ENCODE results near the gene YY2. TPM values are rescaled to one million over a fixed set of nuclear protein-coding genes. Genes with fewer than 3 reads are reported as not detected.
"Not testable (repeated sequence)": the region's sequence is repeated elsewhere in the genome, so short reads cannot be mapped to it uniquely, and the experiment has no call there.

YY2 gene
- total RNA-seq, result 0.85 and 3.1 TPM in 2 replicates

GRCh38 chrX:21855937-21856415, at the start of gene YY2:
Gene YY2 (plus strand): TSS chrX:21855987. CDS start chrX:21856485, 498 bp downstream.
- no peak for DNase-seq

DNA sequence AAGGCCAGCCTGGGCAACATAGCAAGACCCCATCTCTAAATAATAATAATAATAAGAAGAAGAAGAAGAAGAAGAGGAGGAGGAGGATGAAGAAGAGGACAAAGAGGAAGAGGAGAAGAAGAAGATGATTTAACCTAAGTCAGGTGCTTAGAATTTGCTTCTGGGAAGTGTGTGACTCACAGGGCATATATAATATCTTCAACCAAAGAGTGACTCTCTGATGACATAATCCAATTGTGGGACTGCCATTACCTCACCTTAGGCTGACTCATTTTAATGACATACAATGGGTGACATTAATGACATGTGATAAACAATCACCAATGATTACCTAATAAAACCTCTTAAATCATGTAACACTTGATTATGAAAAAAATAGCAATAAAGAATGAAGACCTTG, 49.1 kb upstream of the YY2 start:
- no peak for DNase-seq

- DNase-seq, result no peak
These were observed 44.0 kb upstream of the YY2 start for GRCh38 chrX:21811832-21812231.

DNA sequence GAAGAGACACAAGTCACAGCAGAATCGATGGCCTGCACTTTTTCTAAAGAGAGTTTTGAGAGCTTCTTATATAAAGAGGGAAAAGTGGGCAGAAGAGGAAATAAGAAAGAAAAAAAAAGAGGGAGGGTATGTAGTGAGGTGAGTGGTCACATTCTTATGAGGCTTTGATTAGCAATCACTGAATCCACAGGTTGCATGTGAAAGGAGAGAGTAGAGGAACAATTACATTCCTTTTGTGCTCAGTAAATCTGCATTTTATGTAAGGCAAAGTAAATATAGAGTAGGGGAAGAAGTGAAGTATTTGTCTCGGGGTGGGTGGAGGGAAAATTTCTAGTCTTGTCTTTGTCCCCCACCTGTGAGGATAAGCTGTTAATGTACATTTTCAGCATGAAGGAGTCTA, 43.2 kb upstream of the YY2 start:
- DNase-seq, result no peak

DNA sequence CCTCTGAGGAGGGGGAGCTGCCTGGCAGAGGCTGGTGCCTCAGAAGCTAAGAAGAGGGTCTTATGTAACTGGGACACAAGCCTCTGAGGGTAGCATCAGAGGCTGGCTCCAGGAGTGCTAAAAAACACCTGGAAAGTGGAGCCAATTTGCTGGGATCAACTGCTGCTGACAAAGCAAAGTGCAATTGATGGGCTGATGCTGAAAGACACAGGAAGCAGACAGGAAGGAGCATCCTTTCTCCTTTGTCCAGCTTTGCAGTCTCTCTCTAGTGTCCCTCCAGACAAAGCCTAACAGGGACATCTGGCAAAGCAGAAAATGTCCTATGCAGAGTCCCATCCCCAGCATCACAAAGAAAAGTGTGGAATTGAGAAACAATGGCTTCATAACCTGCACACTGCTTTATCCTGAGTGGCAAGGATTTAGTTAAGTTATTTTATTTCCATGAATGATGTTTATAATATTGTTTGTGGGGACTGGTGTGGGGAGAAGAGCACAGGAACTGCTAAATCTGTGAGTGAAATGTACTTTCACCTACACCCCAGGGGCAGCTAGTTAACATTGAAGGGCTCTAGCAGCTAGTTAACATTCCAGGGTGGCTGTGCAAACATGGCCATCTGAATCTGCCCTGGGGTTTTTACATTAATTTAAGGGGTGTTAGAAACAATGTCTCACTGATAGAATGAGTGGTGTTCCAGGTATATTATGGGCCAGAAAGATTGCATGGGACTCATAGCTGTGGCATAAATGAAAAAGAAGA, 42.0 kb upstream of the YY2 start:
- no peak for DNase-seq

- DNase-seq, result no peak
These were observed 39.7 kb upstream of the YY2 start for GRCh38 chrX:21816136-21816535.

- DNase-seq, result not testable (repeated sequence)
These were observed 35.6 kb upstream of the YY2 start for GRCh38 chrX:21820170-21820569.

GRCh38 chrX:21821875-21822274, 33.9 kb upstream of the YY2 start:
- no peak for DNase-seq

DNA sequence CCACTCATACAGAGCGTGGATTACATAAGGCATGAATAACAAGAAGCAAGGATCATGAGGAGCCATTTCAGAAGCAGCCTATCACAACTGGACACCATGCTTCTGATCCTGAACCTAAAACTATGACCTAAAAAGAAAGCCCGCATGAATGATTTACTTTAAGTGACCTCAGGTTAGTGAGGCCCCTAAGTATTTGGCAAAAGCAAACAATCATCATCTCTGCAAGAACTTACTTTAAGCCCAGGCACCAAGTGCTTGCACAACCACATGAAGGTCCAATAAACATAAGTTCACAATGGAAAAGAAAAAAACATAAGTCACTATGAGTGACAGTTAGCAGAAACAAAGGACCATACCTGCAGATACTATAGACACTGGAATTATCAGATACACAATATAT, 24.3 kb upstream of the YY2 start:
- no peak for DNase-seq

- no peak for DNase-seq
These were observed 18.7 kb upstream of the YY2 start for GRCh38 chrX:21837056-21837455.

DNA sequence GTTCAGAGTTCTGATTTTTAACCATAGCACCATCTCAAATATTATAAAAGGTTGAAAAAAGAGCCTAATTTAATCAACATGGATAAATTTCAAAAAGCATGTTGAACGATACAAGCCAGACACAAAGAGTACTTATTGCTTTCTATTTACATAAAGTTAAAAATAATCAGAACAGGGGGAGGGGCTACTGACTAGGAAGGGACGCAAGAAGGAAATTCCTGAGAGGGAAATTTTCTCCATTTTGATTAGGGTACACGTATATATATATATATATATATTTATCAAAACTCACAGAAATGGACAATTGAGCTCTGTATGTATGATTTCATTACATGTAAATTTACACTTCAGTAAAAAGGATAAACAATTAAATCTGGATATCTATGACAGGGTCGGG, 16.9 kb upstream of the YY2 start:
- peak; percentile 42 for DNase-seq

DNA sequence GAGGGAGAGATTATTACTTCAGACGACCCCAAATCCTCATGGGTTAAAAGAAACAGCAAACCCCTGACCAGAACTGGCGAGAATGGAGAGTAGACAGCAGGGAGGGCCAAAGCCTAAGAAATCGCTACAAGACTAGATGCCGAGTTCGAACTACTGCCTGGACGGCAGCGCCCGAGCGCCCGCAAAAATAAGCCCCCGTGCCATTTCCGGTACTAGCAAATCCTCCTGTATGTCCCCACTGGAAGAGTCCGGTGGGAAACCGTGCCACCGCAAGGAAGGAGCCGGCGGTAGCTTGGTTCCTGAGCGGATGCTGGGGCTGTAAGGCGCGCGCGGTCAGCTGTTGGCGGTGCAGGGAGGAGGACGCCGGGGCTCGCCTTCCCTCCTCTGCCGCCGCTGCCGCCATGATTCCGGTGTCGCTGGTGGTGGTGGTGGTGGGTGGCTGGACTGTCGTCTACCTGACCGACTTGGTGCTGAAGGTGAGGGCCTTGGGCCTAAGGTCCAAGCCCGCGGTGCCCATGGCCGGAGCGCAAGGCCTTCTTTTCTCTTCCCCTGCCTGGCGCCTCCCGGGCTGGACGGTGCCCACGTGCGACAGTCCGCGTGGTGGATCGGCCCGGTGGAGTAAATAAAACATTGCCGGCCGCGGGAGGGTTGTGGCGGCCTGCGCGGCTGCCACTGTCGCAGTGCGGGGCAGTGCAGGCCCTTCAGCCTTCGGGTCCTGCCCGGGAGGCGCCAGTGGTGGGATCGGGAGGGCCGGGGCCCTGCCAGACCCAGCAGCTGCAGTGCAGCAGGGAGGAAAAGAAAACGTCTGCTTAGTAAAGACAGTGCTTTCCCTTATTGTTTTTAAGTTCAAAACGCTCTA, 16.2 kb upstream of the YY2 start, which contains the start of gene MBTPS2:
Gene MBTPS2 (plus strand): TSS at position 284 of the 859 bp plus-strand sequence. CDS start 118 bp downstream, at position 402.
- peak; percentile 91 for DNase-seq

- DNase-seq, result no peak
These were observed 15.6 kb upstream of the YY2 start for GRCh38 chrX:21840193-21840545.

GRCh38 chrX:21843179-21843578, 12.6 kb upstream of the YY2 start:
- no peak for DNase-seq

DNA sequence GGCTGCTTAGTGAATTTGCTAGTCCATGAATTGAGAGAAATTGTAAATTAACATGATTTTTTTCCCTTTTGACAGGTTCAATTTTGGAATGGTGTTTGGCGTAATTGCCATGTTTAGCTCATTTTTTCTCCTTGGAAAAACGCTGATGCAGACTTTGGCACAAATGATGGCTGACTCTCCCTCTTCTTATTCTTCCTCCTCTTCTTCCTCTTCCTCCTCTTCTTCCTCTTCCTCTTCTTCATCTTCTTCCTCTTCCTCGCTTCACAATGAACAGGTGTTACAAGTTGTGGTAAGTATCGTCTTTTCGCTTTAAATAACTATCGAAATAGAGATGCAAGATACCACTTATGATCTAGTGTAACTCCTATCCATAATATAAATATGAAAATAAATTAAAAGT, 10.7 kb upstream of the YY2 start:
- no peak for DNase-seq

- DNase-seq, result no peak
These were observed 8.4 kb upstream of the YY2 start for GRCh38 chrX:21847342-21847741.

- DNase-seq, result no peak
These were observed 2.2 kb upstream of the YY2 start for GRCh38 chrX:21853578-21853977.

GRCh38 chrX:21856504-21856903, 717 bp downstream of the YY2 start:
- no peak for DNase-seq

GRCh38 chrX:21863241-21863640, 7.5 kb downstream of the YY2 start:
- no peak for DNase-seq

DNA sequence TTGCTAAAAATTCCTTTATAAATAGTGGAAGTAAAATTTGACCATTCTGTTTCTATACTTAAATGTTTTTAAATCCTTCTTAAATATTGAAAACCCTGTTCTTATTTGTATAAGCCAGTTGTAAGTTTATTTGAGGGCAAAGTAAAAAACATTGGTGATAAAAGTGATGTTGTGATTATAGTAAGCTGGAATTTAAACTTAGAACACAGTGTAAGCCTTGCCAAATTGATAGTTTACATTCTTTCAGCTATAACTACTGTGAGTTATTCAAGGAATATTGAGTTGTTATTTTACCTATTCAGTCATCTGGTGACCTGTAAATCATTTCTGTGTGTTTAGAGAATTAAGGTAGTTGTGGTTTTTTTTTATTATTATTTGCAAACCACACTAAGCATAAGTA, 9.6 kb downstream of the YY2 start:
- no peak for DNase-seq

DNA sequence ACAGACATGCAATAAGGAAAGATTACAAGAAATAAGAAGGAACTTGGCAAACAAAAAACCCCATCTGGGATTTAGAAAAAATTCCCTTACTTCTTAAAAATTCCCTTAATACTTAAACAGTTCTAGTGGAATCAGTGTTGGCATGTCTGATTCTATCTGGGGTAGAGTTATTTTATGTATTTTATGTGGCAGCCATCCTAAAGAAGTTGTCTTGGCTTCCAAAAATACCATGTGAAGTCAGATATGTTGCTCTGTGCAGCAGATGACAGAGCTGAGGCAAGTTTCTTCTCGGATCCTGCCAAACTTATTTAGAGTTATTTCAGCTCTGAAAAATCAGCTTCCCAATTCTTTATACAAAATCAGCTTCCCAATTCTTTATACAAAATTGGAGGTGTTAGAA, 14.7 kb downstream of the YY2 start:
- no peak for DNase-seq

- DNase-seq, result no peak
These were observed 17.4 kb downstream of the YY2 start for GRCh38 chrX:21873063-21873775.

- DNase-seq, result not testable (repeated sequence)
These were observed 18.4 kb downstream of the YY2 start for GRCh38 chrX:21874182-21874581.

Data from dermis blood vessel endothelial cell (primary cell).